ENCODE measurements around the gene RSPH1. TPM values are rescaled to one million over a fixed set of nuclear protein-coding genes. Genes with fewer than 3 reads are reported as not detected.

The RSPH1 gene
- total RNA-seq, 1 donor = 0.81 TPM

- DNase-seq (ENCODE audit: low read depth in 2 of 3, low spot score in 2 of 3) = peak in 1 of 3 donors; percentile 33
Measured at GRCh38 chr21:42468491-42469131, 27.4 kb downstream of the RSPH1 start.

- peak in 2 of 3 donors; percentile 66 to 73 for DNase-seq (ENCODE audit: low read depth in 2 of 3, low spot score in 2 of 3)
Measured at GRCh38 chr21:42467140-42467983, 28.7 kb downstream of the RSPH1 start.

- no peak for DNase-seq (ENCODE audit: low read depth in 2 of 3, low spot score in 2 of 3)
Measured at GRCh38 chr21:42466700-42467099, 29.3 kb downstream of the RSPH1 start.

GRCh38 chr21:42465803-42466127 is 30.3 kb downstream of the RSPH1 start:
- no peak for DNase-seq (ENCODE audit: low read depth in 2 of 3, low spot score in 2 of 3)

- peak in 2 of 3 donors; percentile 78 to 83 for DNase-seq (ENCODE audit: low read depth in 2 of 3, low spot score in 2 of 3)
Measured at GRCh38 chr21:42465008-42465802, 30.8 kb downstream of the RSPH1 start.

- peak; percentile 47 to 87 (median 74) for DNase-seq (ENCODE audit: low read depth in 2 of 3, low spot score in 2 of 3)
Measured at GRCh38 chr21:42463861-42464515, 32.0 kb downstream of the RSPH1 start.

- peak in 2 of 3 donors; percentile 49 to 70 for DNase-seq (ENCODE audit: low read depth in 2 of 3, low spot score in 2 of 3)
Measured at GRCh38 chr21:42461881-42462877, 33.8 kb downstream of the RSPH1 start.

GRCh38 chr21:42461185-42461520 is 34.9 kb downstream of the RSPH1 start:
- DNase-seq (ENCODE audit: low read depth in 2 of 3, low spot score in 2 of 3) = no peak

- DNase-seq (ENCODE audit: low read depth in 2 of 3, low spot score in 2 of 3) = peak; percentile 31 to 91 (median 83)
Measured at GRCh38 chr21:42460391-42461184, 35.4 kb downstream of the RSPH1 start.

- DNase-seq (ENCODE audit: low read depth in 2 of 3, low spot score in 2 of 3) = no peak
Measured at GRCh38 chr21:42459546-42460215, 36.3 kb downstream of the RSPH1 start.

- no peak for DNase-seq (ENCODE audit: low read depth in 2 of 3, low spot score in 2 of 3)
Measured at GRCh38 chr21:42459082-42459460, 37.0 kb downstream of the RSPH1 start.

GRCh38 chr21:42456457-42456856 is 39.6 kb downstream of the RSPH1 start:
- DNase-seq (ENCODE audit: low read depth in 2 of 3, low spot score in 2 of 3) = no peak

- DNase-seq (ENCODE audit: low read depth in 2 of 3, low spot score in 2 of 3) = no peak
Measured at GRCh38 chr21:42455754-42456440, 40.1 kb downstream of the RSPH1 start.

- no peak for DNase-seq (ENCODE audit: low read depth in 2 of 3, low spot score in 2 of 3)
Measured at GRCh38 chr21:42455196-42455595, 40.8 kb downstream of the RSPH1 start.

GRCh38 chr21:42454786-42455185 is 41.2 kb downstream of the RSPH1 start:
- no peak for DNase-seq (ENCODE audit: low read depth in 2 of 3, low spot score in 2 of 3)

- DNase-seq (ENCODE audit: low read depth in 2 of 3, low spot score in 2 of 3) = no peak
Measured at GRCh38 chr21:42453986-42454570, 41.9 kb downstream of the RSPH1 start.

- DNase-seq (ENCODE audit: low read depth in 2 of 3, low spot score in 2 of 3) = no peak
Measured at GRCh38 chr21:42453224-42453985, 42.6 kb downstream of the RSPH1 start.
